Fibroblast of the aortic adventitia (primary cell): ENCODE measurements around the gene ACOXL. TPM values are rescaled to one million over a fixed set of nuclear protein-coding genes. Genes with fewer than 3 reads are reported as not detected.

Source experiments
- DNase-seq: peaks from one replicate; pipeline ENCODE4 v3.0.0-alpha.2; 2010; ENCODE audit warnings: low read depth
- H3K4me3 ChIP-seq: 2 replicates; pipeline ENCODE4 v1.5.1; 2011; ENCODE audit warnings: low read depth, mild to moderate bottlenecking, control low read depth, low read length, moderate library complexity
- CTCF ChIP-seq: IDR thresholded peaks from 2 replicates; pipeline ENCODE4 v1.5.1; 2011; ENCODE audit warnings: mild to moderate bottlenecking, low read length, control low read depth, inconsistent platforms; ENCODE audit not compliant: insufficient read depth
- total RNA-seq: library from RNA; depleted of rRNA; stranded (reverse); fragments of >200 nt; gene quantifications from 2 replicates; pipeline ENCODE4 v1.2.3, GENCODE V29; 2012; ENCODE audit warnings: low replicate concordance

The ACOXL gene
- total RNA-seq, 1 donor: not detected

- no peak for TF ChIP-seq CTCF
- H3K4me3 ChIP-seq: no peak overlapping the region
- no peak for DNase-seq
These were observed 51.8 kb downstream of the ACOXL start for GRCh38 chr2:110784047-110784631.

GRCh38 chr2:110785439-110785838 is 53.1 kb downstream of the ACOXL start:
- H3K4me3 ChIP-seq: no peak overlapping the region
- no peak for TF ChIP-seq CTCF
- DNase-seq: no peak

GRCh38 chr2:110788976-110789375 is 56.6 kb downstream of the ACOXL start:
- no peak overlapping the region for H3K4me3 ChIP-seq
- no peak for TF ChIP-seq CTCF
- no peak for DNase-seq

- TF ChIP-seq CTCF: no peak
- DNase-seq: no peak
- no peak overlapping the region for H3K4me3 ChIP-seq
These were observed 57.3 kb downstream of the ACOXL start for GRCh38 chr2:110789706-110790105.

DNA sequence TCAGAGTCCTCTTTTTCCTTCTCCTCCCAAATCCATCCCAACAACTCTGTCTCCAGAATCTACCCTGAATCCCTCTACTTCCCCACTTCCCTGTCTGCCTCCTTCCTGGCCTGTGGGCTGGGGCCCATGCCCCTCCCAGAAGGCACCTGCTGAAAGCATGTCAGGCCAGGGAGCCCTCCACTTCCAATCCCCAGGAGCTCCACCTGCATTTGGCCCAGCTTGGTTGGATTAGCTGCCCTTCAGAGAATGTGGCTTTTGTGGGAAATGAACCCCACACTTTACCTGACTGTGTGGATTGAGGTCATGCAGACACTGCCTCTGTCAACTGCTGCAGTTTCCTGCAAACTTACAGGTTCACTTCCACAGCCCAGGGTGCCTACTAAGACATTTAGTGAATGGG is 58.5 kb downstream of the ACOXL start:
- no peak for DNase-seq
- no peak for TF ChIP-seq CTCF
- H3K4me3 ChIP-seq: no peak overlapping the region

DNA sequence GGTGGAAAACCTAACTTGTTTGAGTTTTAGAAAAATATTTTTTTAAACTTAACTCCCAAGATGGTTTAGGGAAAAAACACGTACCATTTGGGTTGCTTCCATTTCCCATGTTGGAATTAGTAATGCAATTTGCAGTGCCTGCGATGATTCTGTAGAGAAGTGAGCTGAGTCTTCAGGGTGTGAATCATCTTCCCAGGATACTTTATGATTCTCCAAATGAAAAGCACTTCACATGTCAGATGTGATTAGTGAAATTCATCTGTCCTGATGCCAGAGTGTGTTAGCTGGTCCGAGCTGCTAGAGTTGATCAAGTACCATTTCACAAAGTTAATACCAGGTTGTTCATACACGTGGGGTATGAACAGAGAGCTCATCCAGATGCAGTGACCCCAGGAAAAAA is 59.1 kb downstream of the ACOXL start:
- DNase-seq: no peak
- no peak overlapping the region for H3K4me3 ChIP-seq
- no peak for TF ChIP-seq CTCF

DNA sequence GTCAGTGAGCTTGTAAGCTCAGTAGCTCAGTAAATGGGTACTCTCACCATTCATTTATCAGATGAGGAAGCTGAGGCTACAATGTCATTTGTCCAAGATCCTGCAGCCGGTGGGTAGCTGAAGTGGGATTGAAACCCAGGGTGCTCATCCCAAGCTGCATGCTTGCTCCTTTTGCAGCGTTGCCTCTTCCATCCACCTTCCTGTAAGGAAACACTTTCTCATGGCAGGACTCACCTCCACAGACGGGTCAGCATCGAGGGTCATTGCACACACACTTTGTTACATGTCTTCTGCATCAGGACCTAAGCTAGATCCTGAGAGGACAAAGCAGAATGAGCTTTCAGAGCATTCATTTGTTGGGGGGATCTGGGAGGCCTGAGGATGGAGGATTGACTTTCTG is 60.7 kb downstream of the ACOXL start:
- no peak for TF ChIP-seq CTCF
- no peak overlapping the region for H3K4me3 ChIP-seq
- no peak for DNase-seq
